ENCODE measurements around the gene CASZ1.

Gene CASZ1

GRCh38 chr1:10682108-10682445 lies 114.4 kb downstream of the CASZ1 start:
- peak overlapping the region; percentile 75 for H3K27ac ChIP-seq
- TF ChIP-seq CTCF (IDR thresholded peaks at IDR 0.05) = no peak
- no peak for TF ChIP-seq ZFX (IDR thresholded peaks at IDR 0.05; ENCODE audit: borderline replicate concordance)

- TF ChIP-seq ZFX (IDR thresholded peaks at IDR 0.05; ENCODE audit: borderline replicate concordance) = no peak
- TF ChIP-seq CTCF (IDR thresholded peaks at IDR 0.05) = no peak
- peak overlapping the region; percentile 75 for H3K27ac ChIP-seq
Observed at GRCh38 chr1:10681296-10682107, 114.9 kb downstream of the CASZ1 start.

- TF ChIP-seq ZFX (IDR thresholded peaks at IDR 0.05; ENCODE audit: borderline replicate concordance) = no peak
- TF ChIP-seq CTCF (IDR thresholded peaks at IDR 0.05) = no peak
- peak overlapping the region; percentile 75 for H3K27ac ChIP-seq
Observed at GRCh38 chr1:10680487-10680886, 116.0 kb downstream of the CASZ1 start.

GRCh38 chr1:10679496-10680220 lies 116.8 kb downstream of the CASZ1 start:
- peak overlapping the region; percentile 75 for H3K27ac ChIP-seq
- no peak for TF ChIP-seq ZFX (IDR thresholded peaks at IDR 0.05; ENCODE audit: borderline replicate concordance)
- TF ChIP-seq CTCF (IDR thresholded peaks at IDR 0.05) = no peak

GRCh38 chr1:10678852-10679251 lies 117.6 kb downstream of the CASZ1 start:
- TF ChIP-seq CTCF (IDR thresholded peaks at IDR 0.05) (no peak), ZFX (IDR thresholded peaks at IDR 0.05; ENCODE audit: borderline replicate concordance) (no peak)
- peak overlapping the region; percentile 75 for H3K27ac ChIP-seq

- TF ChIP-seq CTCF (IDR thresholded peaks at IDR 0.05) (no peak), ZFX (IDR thresholded peaks at IDR 0.05; ENCODE audit: borderline replicate concordance) (no peak)
- peak overlapping the region; percentile 75 for H3K27ac ChIP-seq
Observed at GRCh38 chr1:10678402-10678801, 118.0 kb downstream of the CASZ1 start.
